ENCODE data around the gene SMAD3.

The SMAD3 gene

DNA sequence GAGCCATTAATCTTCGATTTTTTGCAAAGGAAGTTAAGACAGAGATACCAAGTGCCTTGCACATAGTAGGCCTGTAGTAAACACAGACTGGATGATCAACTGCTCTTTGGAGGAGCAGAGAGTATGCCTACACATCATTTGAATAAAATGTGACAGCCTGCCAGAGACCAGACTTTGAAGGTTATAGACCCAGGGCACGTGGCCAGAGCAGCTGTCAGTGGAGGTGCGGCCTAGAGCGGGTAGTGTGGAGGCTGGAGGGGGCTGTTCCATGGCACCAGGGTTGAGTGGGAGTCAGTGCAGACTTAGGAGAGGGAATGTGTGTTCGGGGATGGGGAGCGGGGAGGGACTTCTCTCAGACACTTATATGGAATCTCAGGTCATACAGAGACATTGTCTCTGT, 80.8 kb downstream of the SMAD3 start:
- peak; percentile 84 for DNase-seq

DNA sequence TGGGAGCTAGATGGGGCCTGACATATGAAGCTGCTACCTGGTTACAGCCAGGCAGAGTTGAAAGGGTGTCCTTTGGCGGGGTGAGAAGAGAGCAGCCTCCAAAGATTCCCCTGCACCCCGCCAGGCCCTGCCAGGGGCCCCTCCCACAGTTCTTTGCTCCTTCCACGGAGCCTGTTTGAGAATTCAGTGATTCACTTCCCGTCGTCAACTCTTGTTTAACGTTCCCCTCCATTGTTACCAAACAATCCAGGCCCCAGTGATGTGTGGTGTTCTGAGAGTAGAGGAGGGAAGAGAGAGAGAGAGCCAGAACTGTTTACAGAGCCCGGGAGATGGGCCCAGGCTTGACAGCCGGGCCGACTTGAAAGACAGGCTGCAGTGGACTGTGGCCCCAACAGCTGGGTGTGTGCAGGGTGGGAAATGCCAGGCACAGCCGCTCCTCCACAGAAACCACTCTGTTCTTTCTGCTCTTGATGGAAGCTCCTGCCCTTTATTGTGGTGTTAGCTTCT, 81.5 kb downstream of the SMAD3 start:
- peak; percentile 95 for DNase-seq

- peak; percentile 77 for DNase-seq
These were observed 82.1 kb downstream of the SMAD3 start for GRCh38 chr15:67147396-67147949.

- DNase-seq: peak; percentile 54
These were observed 82.8 kb downstream of the SMAD3 start for GRCh38 chr15:67148196-67148701.

DNA sequence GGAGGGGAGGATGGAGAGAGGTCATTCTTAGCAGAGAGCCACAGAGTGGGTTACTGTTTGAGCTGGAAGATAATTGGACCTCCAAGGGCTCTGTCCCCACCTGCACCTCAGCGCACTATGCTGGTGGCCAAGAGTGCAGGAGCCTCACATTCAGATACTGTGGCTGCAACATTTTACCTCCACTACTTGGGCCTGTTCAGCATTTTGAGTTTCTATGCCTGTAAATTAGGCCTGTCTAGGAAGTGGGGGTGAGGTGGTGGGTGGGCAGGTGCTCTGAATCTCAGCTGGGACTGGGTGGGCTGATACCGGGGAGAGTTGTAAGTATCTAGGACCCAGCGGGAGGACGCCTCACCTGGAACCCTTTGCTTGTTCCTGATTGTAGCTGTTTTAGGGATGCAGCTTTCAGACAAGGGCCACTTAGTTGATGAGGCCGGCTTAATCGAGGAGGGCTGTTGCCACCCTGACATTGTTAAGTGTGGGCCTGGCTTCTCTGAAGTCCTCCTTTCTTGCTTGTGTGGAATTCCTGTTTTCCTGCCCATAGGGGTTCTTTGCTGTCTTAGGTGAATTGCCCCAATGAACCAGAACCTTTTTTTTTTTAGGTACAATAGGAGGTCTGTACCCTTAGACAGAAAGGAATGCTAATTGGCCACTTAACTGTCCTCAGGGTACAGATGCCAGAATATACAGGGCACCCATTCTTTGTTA, 83.8 kb downstream of the SMAD3 start:
- peak; percentile 94 for DNase-seq

- DNase-seq: no peak
These were observed 84.3 kb downstream of the SMAD3 start for GRCh38 chr15:67149773-67150022.

DNA sequence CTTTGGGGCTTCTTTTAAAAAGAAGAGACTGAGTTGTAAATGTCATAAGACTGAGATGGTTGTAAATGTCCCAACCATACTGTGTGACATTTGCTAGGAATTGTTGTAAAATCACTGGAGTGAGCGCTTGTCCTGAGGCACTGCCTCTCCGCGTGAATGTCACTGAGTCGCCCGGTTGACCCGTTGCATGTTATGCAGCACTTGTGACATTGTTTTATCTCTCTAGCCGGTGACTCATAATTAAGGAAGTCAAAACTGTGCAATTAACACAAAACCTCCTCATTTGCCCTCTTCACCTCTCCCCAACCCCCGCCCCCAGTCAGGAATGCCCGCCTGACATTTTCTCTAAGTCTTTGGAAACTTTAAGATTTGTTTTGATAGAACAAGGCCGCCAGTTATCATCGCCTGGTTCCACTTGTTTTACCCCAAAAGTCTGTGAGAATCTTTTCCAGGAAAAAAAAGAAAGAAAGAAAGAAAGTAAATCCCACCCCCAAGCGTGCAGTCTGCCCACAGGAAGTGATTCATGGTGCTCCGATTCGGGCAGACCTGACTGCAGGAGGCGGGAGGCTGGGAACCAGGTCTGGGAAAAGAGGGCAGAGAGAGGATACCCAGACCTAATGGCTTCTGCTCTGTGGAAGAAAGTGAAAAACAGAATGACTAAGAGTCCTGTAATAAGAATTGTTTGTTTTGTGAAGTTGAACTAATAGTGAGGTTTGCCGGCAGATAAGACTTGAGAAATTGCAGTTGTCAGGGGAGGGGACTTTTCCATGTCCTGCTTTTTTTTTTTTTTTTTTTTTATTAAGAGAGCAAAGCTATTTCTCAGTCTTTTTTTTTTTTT, 84.8 kb downstream of the SMAD3 start:
- peak; percentile 99 for DNase-seq

DNA sequence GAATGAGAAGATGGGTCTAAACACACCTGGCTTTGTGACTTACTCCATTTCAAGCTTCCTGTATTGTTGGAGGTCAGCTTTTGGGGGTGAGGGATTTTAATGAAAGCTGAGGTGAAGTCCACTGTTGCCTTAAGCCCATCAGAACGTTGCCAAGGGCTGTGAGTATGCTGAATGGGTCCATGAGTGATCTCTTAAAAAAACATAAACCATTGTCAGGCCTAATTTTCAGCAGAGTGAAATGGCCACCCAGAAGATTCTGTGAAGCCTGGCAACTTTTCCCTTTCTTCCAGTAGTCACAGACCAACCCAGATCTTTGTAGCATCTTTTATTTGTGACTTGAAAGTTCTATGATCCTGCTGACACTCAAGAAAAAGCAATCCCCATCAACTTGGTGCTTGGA, 87.0 kb downstream of the SMAD3 start:
- peak; percentile 45 for DNase-seq

- peak; percentile 43 for DNase-seq
These were observed 87.6 kb downstream of the SMAD3 start for GRCh38 chr15:67153044-67153443.

- no peak for DNase-seq
These were observed 88.8 kb downstream of the SMAD3 start for GRCh38 chr15:67154249-67154648.

DNA sequence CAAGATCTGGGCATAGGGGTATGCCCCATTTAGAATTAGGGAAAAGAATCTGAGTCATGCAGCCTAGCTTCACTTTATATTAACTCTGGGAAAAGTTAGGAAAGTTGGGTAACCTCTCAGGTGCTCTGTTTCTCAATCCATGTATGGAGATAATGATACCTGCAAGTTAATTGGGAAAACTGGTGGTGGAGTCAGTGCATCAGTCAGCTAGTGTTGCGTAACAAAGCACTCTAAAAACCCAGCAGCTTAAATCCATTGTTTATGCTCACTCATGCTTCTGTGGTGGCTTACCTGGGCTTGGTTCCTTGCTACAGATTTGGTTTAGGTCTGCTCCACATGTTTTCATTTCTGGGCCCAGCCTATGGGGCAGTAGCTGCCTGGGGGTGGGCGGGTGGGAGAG, 91.0 kb downstream of the SMAD3 start:
- no peak for DNase-seq

DNA sequence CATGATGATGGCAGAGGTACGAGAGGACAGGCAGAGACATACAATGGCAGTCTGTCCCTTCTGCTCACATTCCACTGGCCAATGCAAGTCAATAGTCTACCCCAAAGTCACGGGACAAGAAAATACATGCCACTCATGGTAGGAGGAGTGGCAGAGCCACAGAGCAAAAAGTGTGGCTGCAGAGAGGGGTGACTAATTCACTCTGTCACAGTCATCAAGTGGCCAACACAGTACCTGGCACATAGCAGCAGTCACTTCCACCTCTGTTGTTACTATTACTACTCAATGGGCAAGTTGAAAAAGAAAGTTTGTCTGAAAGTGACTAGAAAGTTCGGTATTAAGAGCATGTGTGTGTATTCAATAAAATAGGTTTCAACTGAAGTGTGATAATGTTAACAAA, 91.4 kb downstream of the SMAD3 start:
- peak; percentile 47 for DNase-seq

GRCh38 chr15:67157521-67158252, 92.3 kb downstream of the SMAD3 start:
- DNase-seq: no peak

- peak; percentile 38 for DNase-seq
These were observed 93.0 kb downstream of the SMAD3 start for GRCh38 chr15:67158367-67158766.

GRCh38 chr15:67161412-67161811, 96.0 kb downstream of the SMAD3 start:
- no peak for DNase-seq

- peak; percentile 78 for DNase-seq
These were observed 96.5 kb downstream of the SMAD3 start for GRCh38 chr15:67161881-67162280.

DNA sequence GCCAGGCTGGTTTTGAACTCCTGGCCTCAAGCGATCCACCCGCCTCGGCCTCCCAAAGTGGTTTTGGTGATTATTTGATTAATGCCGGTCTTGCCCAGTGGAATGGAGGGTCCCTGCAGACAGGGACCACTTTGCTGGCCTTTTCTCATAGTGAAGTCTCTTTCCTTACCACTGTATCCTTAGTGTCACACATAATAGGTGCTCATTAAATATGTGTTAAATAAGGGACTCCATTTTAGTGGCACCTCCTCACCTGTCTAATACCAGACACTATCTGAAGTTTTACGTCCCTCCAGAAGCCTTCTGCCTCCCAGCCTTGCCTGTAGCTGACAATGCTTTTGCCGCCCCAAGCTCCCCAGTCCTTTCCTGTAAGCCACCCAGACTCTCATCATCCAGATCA, 97.8 kb downstream of the SMAD3 start:
- DNase-seq: no peak

DNA sequence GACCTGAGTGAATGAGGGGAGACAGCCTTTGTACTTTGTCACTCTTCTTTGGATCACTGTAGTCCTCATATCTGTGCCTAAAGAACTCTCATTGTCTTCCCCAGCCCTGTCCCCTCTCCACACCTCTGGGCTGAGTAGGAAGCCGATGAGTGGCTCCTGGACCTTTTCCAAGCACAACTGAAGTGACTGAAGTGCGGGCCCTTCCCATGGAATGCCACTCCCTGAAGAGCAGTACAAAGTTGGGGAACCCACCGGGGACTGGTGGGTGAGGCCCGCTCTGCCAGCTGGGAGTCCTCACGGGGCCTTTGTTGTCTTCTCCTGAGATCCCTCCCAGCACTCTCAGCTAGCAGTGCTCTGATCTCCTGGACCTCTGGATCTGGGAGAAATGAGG, 99.0 kb downstream of the SMAD3 start:
- peak; percentile 47 for DNase-seq

DNA sequence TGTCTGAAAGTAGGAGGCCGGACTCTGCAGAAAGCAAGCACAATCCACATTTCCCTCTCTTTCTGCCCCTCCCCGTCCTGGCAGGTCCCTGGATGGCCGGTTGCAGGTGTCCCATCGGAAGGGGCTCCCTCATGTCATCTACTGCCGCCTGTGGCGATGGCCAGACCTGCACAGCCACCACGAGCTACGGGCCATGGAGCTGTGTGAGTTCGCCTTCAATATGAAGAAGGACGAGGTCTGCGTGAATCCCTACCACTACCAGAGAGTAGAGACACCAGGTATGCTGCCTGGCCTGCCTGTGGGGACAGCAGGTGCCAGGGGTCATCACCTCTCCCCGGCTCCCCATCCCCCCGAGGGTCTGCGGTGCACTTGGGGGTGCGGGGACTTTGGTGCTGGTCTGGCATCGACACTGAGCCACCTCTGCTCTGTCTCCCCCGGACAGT, 99.4 kb downstream of the SMAD3 start:
- peak; percentile 74 for DNase-seq

GRCh38 chr15:67165254-67166253, 100.2 kb downstream of the SMAD3 start:
- DNase-seq: no peak

- DNase-seq: no peak
These were observed 101.0 kb downstream of the SMAD3 start for GRCh38 chr15:67166280-67167009.
